Endothelial cell of umbilical vein (primary cell): Measurements from ENCODE around the gene FRMD4A. TPM values are rescaled to one million over a fixed set of nuclear protein-coding genes. Genes with fewer than 3 reads are reported as not detected.

Experiments used
- BruUV-seq: library from RNA; stranded (reverse); fragments of 400-500 nt; replicated peaks from 2 replicates; lab custom pipeline; 2021; lab: Mats Ljungman, UMichigan
- CTCF ChIA-PET: fragments of 300-600, 350-600 bp; sonication (Branson Sonifier 250); formaldehyde crosslinking; loops from one replicate; lab custom pipeline; 2021; ENCODE audit warnings: antibody characterized with exemption, inconsistent platforms; lab: Charles Lee
- POLR2A ChIA-PET: fragments of 300-600, 350-600 bp; sonication (Branson Sonifier 250); formaldehyde crosslinking; loops from one replicate; lab custom pipeline; 2021; ENCODE audit warnings: antibody characterized with exemption, inconsistent platforms; lab: Charles Lee
- DNase-seq: peaks from one replicate; pipeline ENCODE4 v3.0.0-alpha.2; 2011; ENCODE audit warnings: low read depth, low spot score
- FAIRE-seq: peaks from 2 replicates; lab custom pipeline; 2011; peaks lifted over from hg19 to GRCh38; lab: Jason Lieb, UNC
- H2AFZ ChIP-seq: 2 replicates; pipeline ENCODE4 v1.6.0; 2012; ENCODE audit warnings: low read depth, low read length, control low read depth, inconsistent platforms
- H3K27ac ChIP-seq: 2 replicates; pipeline ENCODE4 v1.5.1; 2011; ENCODE audit warnings: low read depth, mild to moderate bottlenecking, control low read depth, low read length, moderate library complexity; ENCODE audit not compliant: insufficient read depth
- H3K27me3 ChIP-seq, 2 experiments: 2 replicates each; pipeline versions ENCODE4 v1.6.0 to v1.6.1; 2011; ENCODE audit warnings: low read length in 2 of 2, mixed read lengths in 1 of 2; ENCODE audit not compliant: control insufficient read depth in 2 of 2, insufficient read depth in 2 of 2
- H3K36me3 ChIP-seq, 2 experiments: 2 replicates in 1 of 2; 3 replicates in 1 of 2; pipeline ENCODE4 v1.5.1; 2011; ENCODE audit warnings: low read length in 2 of 2, mild to moderate bottlenecking in 1 of 2, moderate library complexity in 1 of 2; ENCODE audit not compliant: control insufficient read depth in 2 of 2, insufficient read depth in 2 of 2; ENCODE audit errors: extremely low read depth in 1 of 2
- H3K4me1 ChIP-seq: 3 replicates; pipeline ENCODE4 v1.5.1; 2011; ENCODE audit warnings: mild to moderate bottlenecking, low read length; ENCODE audit not compliant: control insufficient read depth, insufficient read depth; ENCODE audit errors: extremely low read depth
- H3K4me2 ChIP-seq: 2 replicates; pipeline ENCODE4 v1.6.1; 2011; ENCODE audit warnings: low read length, control low read depth, mixed read lengths; ENCODE audit not compliant: insufficient read depth
- H3K4me3 ChIP-seq, 3 experiments: fragments of 200-600 bp in 1 of 3; sonication (generic), shearing (Covaris generic) in 1 of 3; replicated peaks in 1 of 3; 2 replicates each; pipeline ENCODE4 v1.5.1; 2011 to 2016; ENCODE audit warnings: control low read depth in 3 of 3, low read length in 3 of 3, mild to moderate bottlenecking in 2 of 3, inconsistent platforms in 1 of 3, low read depth in 1 of 3, moderate library complexity in 1 of 3; ENCODE audit not compliant: insufficient read depth in 1 of 3
- H3K79me2 ChIP-seq: 2 replicates; pipeline ENCODE4 v1.6.0; 2012; ENCODE audit warnings: low read length, inconsistent platforms; ENCODE audit not compliant: control insufficient read depth, insufficient read depth
- H3K9ac ChIP-seq: replicated peaks from 2 replicates; pipeline ENCODE3; 2011; ENCODE audit warnings: low read length, control low read depth; ENCODE audit not compliant: insufficient read depth; ENCODE audit errors: extremely low read depth
- H3K9me1 ChIP-seq: replicated peaks from 3 replicates; pipeline ENCODE4 v1.6.0; 2011; ENCODE audit warnings: mild to moderate bottlenecking, low read length; ENCODE audit not compliant: control insufficient read depth, insufficient read depth; ENCODE audit errors: extremely low read depth
- H3K9me3 ChIP-seq: replicated peaks from 2 replicates; pipeline ENCODE4 v1.5.1; 2012; ENCODE audit warnings: low read length, inconsistent platforms; ENCODE audit not compliant: control insufficient read depth, insufficient read depth
- H4K20me1 ChIP-seq: replicated peaks from 2 replicates; pipeline ENCODE3; 2011; ENCODE audit warnings: mild to moderate bottlenecking, low read length; ENCODE audit not compliant: control insufficient read depth, insufficient read depth; ENCODE audit errors: extremely low read depth
- EZH2 ChIP-seq: IDR thresholded peaks from 2 replicates; pipeline ENCODE4 v1.6.1; 2012; ENCODE audit warnings: borderline replicate concordance, low read depth, mild to moderate bottlenecking, moderate library complexity, low read length, inconsistent platforms; ENCODE audit not compliant: severe bottlenecking
- FOS ChIP-seq: IDR thresholded peaks from 2 replicates; pipeline ENCODE4 v1.6.1; 2011; ENCODE audit warnings: mild to moderate bottlenecking, low read length, moderate library complexity, borderline replicate concordance; ENCODE audit not compliant: insufficient read depth
- GATA2 ChIP-seq: IDR thresholded peaks from 2 replicates; pipeline ENCODE4 v1.7.0; 2011; ENCODE audit warnings: low read depth, mild to moderate bottlenecking, moderate library complexity, mixed read lengths, low read length; ENCODE audit not compliant: insufficient read length, insufficient read depth
- JUN ChIP-seq: IDR thresholded peaks from 2 replicates; pipeline ENCODE4 v1.6.1; 2011; ENCODE audit warnings: borderline replicate concordance, low read depth; ENCODE audit not compliant: insufficient read length, insufficient read depth
- MYC ChIP-seq: IDR thresholded peaks from one replicate; pipeline ENCODE4 v1.6.1; 2011; ENCODE audit warnings: mild to moderate bottlenecking, low read depth, low read length
- POLR2A ChIP-seq: IDR thresholded peaks from 2 replicates; pipeline ENCODE4 v1.6.1; 2012; ENCODE audit warnings: low read depth, mild to moderate bottlenecking, control low read depth, low read length
- POLR2AphosphoS5 ChIP-seq: IDR thresholded peaks from 2 replicates; pipeline ENCODE4 v1.6.1; 2012; ENCODE audit warnings: low read depth, mild to moderate bottlenecking, control low read depth, low read length, moderate library complexity; ENCODE audit not compliant: insufficient read depth
- dilution Hi-C: fragments of 300-500 bp; cut with MboI; formaldehyde crosslinking; loops from one replicate; pipeline ENCODE4 v1.15.0; 2019; ENCODE audit warnings: low sequenced_read_pairs; ENCODE audit not compliant: extremely low pct_ligation_motif_present
- intact Hi-C: fragments of 100-400 bp; cut with micrococcal nuclease; formaldehyde crosslinking; loops from one replicate; pipeline ENCODE4 v1.10.0; 2022
- polyA plus RNA-seq, 4 experiments: library from polyadenylated mRNA; depleted of rRNA in 3 of 4; stranded (reverse) in 3 of 4; unstranded in 1 of 4; fragments of >200 nt; gene quantifications; 2 replicates each; pipeline versions ENCODE4 v1.2.1 to v1.2.3, GENCODE V29; 2011 to 2012; ENCODE audit warnings: missing spikeins in 1 of 4
- total RNA-seq: library from RNA; stranded (reverse); gene quantifications from 2 replicates; pipeline ENCODE4 v1.2.3, GENCODE V29; 2021
- TF ChIP-seq, protein P1 (sequence below): IDR thresholded peaks from 2 replicates; pipeline ENCODE4 v1.6.1; 2011; ENCODE audit not compliant: insufficient read depth, insufficient read length
- TF ChIP-seq, protein P2 (sequence below), 2 donors: IDR thresholded peaks; 1 replicate in 1 of 2; 2 replicates in 1 of 2; pipeline ENCODE4 v1.5.1; 2011; ENCODE audit warnings: low read length in 2 of 2, mild to moderate bottlenecking in 2 of 2, moderate library complexity in 2 of 2, control low read depth in 1 of 2, inconsistent platforms in 1 of 2, low read depth in 1 of 2; ENCODE audit not compliant: insufficient read depth in 1 of 2; ENCODE audit errors: extremely low read depth in 1 of 2

Gene FRMD4A
- total and polyA plus RNA-seq, 2 donors (not counting 3 experiments of a cell fraction or from before 2014, with no cell fraction given), result 123 to 148 TPM

DNA sequence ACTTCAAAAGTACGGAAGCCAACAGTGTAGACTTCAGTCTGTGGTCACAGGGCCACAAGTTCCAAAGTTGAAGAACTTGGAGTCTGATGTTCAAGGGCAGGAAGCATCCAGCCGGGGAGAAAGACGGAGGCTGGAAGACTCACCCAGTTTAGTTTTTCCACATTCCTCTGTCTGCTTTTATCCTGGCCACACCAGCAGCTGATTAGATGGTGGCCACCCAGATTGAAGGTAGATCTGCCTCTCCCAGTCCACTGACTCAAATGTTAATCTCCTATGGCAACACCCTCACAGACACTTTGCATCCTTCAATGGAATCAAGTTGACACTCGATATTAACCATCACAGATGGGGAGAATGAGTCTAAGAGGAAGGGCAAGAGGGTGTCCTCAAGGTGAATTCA, 19.3 kb upstream of the FRMD4A start:
- H3K79me2 ChIP-seq, result no peaks in the 10 kb centered on the region
- H3K27me3 ChIP-seq, result peaks cover 8% of the 10 kb centered on the region in 2 experiments
- no TSS peak for BruUV-seq
- no peak for FAIRE-seq
- no peak overlapping the region for H3K4me2 ChIP-seq
- POLR2A ChIA-PET, result no interaction called here
- H3K36me3 ChIP-seq, result no peaks in the 10 kb centered on the region
- no peak for TF ChIP-seq MYC
- TF ChIP-seq POLR2AphosphoS5, result no peak
- no peak for TF ChIP-seq JUN
- TF ChIP-seq POLR2A, result no peak
- TF ChIP-seq FOS, result no peak
- no peak for TF ChIP-seq GATA2
- TF ChIP-seq, protein P1, sequence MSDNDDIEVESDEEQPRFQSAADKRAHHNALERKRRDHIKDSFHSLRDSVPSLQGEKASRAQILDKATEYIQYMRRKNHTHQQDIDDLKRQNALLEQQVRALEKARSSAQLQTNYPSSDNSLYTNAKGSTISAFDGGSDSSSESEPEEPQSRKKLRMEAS, result no peak
- TF ChIP-seq EZH2, result no peak
- TF ChIP-seq, protein P2, sequence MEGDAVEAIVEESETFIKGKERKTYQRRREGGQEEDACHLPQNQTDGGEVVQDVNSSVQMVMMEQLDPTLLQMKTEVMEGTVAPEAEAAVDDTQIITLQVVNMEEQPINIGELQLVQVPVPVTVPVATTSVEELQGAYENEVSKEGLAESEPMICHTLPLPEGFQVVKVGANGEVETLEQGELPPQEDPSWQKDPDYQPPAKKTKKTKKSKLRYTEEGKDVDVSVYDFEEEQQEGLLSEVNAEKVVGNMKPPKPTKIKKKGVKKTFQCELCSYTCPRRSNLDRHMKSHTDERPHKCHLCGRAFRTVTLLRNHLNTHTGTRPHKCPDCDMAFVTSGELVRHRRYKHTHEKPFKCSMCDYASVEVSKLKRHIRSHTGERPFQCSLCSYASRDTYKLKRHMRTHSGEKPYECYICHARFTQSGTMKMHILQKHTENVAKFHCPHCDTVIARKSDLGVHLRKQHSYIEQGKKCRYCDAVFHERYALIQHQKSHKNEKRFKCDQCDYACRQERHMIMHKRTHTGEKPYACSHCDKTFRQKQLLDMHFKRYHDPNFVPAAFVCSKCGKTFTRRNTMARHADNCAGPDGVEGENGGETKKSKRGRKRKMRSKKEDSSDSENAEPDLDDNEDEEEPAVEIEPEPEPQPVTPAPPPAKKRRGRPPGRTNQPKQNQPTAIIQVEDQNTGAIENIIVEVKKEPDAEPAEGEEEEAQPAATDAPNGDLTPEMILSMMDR (IDR thresholded peaks at IDR 0.05; ENCODE audit: extremely low read depth in 1 of 2, insufficient read depth in 1 of 2, low read depth in 1 of 2, low read length in 2 of 2), result no peak
- H2AFZ ChIP-seq, result no peak overlapping the region
- DNase-seq, result no peak
- dilution Hi-C loops (no loop called here), intact Hi-C loops (no loop called here)
- no peaks in the 10 kb centered on the region for H4K20me1 ChIP-seq
- no peaks in the 10 kb centered on the region for H3K9me1 ChIP-seq
- CTCF ChIA-PET, result no interaction called here
- H3K9ac ChIP-seq, result no peak overlapping the region
- no peak overlapping the region for H3K4me3 ChIP-seq
- H3K27ac ChIP-seq, result no peak overlapping the region
- H3K9me3 ChIP-seq, result no peaks in the 10 kb centered on the region
- no peaks in the 10 kb centered on the region for H3K4me1 ChIP-seq
